Measurements from ENCODE around the gene VCAN. TPM values are rescaled to one million over a fixed set of nuclear protein-coding genes. Genes with fewer than 3 reads are reported as not detected.

The VCAN gene
- total and polyA plus RNA-seq, 2 experiments from 2014 or later = 133 to 404 TPM

DNA sequence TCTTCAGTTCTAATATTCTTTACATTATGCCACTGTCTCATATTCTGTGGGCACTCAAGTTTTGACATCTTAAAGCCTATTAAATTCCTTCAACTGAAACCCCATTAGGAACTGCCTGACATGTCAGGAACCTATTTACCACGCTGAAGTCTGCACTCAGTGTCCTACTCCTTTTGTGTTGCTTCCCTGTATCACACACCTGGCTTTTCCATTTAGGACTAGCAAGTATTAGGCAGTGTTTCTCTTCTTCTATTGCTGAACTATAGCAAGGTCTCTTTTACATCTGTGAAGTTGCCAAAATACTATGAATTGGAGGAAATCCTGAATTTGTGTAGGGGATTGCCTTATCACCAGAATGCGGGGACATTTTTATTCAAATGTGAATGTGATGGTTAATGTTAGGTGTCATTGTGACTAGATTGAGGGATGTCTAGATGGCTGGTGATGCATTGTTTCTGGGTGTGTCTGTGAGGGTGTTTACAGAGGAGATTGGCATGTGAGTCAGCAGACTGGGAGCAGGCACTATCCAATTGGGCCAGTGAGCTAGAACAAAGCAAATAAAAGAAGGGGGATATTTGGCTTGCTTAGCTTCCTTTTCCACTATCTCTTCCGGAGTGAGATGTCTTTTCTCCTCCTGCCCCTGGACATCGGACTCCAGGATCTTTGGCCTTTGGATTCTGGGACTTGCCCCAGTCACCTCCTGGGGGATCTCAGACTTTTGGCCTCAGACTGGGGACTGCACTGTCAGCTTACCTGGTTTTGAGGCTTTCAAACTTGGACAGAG lies 21.2 kb upstream of the VCAN start (continued):
- TF ChIP-seq, protein P1, sequence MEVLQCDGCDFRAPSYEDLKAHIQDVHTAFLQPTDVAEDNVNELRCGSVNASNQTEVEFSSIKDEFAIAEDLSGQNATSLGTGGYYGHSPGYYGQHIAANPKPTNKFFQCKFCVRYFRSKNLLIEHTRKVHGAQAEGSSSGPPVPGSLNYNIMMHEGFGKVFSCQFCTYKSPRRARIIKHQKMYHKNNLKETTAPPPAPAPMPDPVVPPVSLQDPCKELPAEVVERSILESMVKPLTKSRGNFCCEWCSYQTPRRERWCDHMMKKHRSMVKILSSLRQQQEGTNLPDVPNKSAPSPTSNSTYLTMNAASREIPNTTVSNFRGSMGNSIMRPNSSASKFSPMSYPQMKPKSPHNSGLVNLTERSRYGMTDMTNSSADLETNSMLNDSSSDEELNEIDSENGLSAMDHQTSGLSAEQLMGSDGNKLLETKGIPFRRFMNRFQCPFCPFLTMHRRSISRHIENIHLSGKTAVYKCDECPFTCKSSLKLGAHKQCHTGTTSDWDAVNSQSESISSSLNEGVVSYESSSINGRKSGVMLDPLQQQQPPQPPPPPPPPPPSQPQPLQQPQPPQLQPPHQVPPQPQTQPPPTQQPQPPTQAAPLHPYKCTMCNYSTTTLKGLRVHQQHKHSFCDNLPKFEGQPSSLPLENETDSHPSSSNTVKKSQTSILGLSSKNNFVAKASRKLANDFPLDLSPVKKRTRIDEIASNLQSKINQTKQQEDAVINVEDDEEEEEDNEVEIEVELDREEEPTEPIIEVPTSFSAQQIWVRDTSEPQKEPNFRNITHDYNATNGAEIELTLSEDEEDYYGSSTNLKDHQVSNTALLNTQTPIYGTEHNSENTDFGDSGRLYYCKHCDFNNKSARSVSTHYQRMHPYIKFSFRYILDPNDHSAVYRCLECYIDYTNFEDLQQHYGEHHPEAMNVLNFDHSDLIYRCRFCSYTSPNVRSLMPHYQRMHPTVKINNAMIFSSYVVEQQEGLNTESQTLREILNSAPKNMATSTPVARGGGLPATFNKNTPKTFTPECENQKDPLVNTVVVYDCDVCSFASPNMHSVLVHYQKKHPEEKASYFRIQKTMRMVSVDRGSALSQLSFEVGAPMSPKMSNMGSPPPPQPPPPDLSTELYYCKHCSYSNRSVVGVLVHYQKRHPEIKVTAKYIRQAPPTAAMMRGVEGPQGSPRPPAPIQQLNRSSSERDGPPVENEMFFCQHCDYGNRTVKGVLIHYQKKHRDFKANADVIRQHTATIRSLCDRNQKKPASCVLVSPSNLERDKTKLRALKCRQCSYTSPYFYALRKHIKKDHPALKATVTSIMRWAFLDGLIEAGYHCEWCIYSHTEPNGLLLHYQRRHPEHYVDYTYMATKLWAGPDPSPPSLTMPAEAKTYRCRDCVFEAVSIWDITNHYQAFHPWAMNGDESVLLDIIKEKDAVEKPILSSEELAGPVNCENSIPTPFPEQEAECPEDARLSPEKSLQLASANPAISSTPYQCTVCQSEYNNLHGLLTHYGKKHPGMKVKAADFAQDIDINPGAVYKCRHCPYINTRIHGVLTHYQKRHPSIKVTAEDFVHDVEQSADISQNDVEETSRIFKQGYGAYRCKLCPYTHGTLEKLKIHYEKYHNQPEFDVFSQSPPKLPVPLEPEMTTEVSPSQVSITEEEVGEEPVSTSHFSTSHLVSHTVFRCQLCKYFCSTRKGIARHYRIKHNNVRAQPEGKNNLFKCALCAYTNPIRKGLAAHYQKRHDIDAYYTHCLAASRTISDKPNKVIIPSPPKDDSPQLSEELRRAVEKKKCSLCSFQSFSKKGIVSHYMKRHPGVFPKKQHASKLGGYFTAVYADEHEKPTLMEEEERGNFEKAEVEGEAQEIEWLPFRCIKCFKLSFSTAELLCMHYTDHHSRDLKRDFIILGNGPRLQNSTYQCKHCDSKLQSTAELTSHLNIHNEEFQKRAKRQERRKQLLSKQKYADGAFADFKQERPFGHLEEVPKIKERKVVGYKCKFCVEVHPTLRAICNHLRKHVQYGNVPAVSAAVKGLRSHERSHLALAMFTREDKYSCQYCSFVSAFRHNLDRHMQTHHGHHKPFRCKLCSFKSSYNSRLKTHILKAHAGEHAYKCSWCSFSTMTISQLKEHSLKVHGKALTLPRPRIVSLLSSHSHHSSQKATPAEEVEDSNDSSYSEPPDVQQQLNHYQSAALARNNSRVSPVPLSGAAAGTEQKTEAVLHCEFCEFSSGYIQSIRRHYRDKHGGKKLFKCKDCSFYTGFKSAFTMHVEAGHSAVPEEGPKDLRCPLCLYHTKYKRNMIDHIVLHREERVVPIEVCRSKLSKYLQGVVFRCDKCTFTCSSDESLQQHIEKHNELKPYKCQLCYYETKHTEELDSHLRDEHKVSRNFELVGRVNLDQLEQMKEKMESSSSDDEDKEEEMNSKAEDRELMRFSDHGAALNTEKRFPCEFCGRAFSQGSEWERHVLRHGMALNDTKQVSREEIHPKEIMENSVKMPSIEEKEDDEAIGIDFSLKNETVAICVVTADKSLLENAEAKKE (CRISPR knock-in tag; IDR thresholded peaks at IDR 0.05) = no peak
- TF ChIP-seq CREB1 (CRISPR knock-in tag; IDR thresholded peaks at IDR 0.05; ENCODE audit: low read depth) (no peak), ZNF114 (CRISPR knock-in tag; IDR thresholded peaks at IDR 0.05) (no peak), POLR2AphosphoS5 (IDR thresholded peaks at IDR 0.05; ENCODE audit: low read depth) (no peak), EZH2phosphoT487 (IDR thresholded peaks at IDR 0.05; ENCODE audit: unreplicated experiment) (no peak)
- TF ChIP-seq, protein P2, sequence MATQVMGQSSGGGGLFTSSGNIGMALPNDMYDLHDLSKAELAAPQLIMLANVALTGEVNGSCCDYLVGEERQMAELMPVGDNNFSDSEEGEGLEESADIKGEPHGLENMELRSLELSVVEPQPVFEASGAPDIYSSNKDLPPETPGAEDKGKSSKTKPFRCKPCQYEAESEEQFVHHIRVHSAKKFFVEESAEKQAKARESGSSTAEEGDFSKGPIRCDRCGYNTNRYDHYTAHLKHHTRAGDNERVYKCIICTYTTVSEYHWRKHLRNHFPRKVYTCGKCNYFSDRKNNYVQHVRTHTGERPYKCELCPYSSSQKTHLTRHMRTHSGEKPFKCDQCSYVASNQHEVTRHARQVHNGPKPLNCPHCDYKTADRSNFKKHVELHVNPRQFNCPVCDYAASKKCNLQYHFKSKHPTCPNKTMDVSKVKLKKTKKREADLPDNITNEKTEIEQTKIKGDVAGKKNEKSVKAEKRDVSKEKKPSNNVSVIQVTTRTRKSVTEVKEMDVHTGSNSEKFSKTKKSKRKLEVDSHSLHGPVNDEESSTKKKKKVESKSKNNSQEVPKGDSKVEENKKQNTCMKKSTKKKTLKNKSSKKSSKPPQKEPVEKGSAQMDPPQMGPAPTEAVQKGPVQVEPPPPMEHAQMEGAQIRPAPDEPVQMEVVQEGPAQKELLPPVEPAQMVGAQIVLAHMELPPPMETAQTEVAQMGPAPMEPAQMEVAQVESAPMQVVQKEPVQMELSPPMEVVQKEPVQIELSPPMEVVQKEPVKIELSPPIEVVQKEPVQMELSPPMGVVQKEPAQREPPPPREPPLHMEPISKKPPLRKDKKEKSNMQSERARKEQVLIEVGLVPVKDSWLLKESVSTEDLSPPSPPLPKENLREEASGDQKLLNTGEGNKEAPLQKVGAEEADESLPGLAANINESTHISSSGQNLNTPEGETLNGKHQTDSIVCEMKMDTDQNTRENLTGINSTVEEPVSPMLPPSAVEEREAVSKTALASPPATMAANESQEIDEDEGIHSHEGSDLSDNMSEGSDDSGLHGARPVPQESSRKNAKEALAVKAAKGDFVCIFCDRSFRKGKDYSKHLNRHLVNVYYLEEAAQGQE (IDR thresholded peaks at IDR 0.05; ENCODE audit: unreplicated experiment) = no peak
- TF ChIP-seq, protein P3, sequence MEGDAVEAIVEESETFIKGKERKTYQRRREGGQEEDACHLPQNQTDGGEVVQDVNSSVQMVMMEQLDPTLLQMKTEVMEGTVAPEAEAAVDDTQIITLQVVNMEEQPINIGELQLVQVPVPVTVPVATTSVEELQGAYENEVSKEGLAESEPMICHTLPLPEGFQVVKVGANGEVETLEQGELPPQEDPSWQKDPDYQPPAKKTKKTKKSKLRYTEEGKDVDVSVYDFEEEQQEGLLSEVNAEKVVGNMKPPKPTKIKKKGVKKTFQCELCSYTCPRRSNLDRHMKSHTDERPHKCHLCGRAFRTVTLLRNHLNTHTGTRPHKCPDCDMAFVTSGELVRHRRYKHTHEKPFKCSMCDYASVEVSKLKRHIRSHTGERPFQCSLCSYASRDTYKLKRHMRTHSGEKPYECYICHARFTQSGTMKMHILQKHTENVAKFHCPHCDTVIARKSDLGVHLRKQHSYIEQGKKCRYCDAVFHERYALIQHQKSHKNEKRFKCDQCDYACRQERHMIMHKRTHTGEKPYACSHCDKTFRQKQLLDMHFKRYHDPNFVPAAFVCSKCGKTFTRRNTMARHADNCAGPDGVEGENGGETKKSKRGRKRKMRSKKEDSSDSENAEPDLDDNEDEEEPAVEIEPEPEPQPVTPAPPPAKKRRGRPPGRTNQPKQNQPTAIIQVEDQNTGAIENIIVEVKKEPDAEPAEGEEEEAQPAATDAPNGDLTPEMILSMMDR (conservative IDR thresholded peaks at IDR 0.05; ENCODE audit: low read depth in 2 of 2) = no peak
- TF ChIP-seq, protein P4, sequence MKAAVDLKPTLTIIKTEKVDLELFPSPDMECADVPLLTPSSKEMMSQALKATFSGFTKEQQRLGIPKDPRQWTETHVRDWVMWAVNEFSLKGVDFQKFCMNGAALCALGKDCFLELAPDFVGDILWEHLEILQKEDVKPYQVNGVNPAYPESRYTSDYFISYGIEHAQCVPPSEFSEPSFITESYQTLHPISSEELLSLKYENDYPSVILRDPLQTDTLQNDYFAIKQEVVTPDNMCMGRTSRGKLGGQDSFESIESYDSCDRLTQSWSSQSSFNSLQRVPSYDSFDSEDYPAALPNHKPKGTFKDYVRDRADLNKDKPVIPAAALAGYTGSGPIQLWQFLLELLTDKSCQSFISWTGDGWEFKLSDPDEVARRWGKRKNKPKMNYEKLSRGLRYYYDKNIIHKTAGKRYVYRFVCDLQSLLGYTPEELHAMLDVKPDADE (IDR thresholded peaks at IDR 0.05) = no peak

Data from GM23338 (cell line).